HG02938 (cell line): ENCODE data around the gene RAB11B.
"Not testable (repeated sequence)": the region's sequence is repeated elsewhere in the genome, so short reads cannot be mapped to it uniquely, and the experiment has no call there.

Experiments used
- ATAC-seq: cut with Tn5 transposase; IDR thresholded peaks from one replicate; pipeline ENCODE4 v1.9.1; 2021; ENCODE audit warnings: mild to moderate bottlenecking, moderate library complexity; ENCODE audit not compliant: unreplicated experiment

RAB11B gene

DNA sequence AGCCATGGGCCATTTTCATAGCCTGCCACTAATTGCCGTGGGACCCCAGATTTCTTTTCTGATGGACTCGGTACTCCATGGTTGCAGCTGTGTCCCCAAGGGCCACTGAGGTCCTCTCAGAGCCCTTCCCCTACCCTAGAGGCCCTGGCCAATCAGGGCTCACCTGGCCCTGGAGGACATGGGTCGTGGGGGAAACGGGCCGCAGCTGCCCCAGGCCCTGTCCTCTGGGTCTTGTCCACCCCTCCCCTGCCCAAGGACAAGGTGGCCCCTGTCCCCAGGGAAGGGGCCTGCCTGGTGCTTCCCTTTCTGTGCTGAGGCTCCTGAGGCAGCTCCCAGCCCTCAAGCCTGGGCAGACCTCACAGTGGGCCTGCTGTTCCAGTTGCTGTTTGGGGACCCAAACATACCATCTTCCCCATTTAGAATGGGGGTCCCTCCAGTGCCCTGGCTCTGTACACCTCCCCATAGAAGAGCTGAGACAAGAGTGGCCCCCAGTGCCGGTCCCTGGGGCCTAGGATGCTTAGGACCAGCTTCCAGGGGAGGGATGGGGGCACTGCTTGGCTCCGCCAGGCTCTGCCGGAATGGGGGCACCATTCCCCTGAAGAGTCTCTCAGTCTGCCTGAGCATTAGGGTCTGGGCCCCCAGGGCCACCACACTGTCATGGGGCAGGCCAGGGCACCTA lies 3.2 kb downstream of the RAB11B start:
- ATAC-seq, result no peak

DNA sequence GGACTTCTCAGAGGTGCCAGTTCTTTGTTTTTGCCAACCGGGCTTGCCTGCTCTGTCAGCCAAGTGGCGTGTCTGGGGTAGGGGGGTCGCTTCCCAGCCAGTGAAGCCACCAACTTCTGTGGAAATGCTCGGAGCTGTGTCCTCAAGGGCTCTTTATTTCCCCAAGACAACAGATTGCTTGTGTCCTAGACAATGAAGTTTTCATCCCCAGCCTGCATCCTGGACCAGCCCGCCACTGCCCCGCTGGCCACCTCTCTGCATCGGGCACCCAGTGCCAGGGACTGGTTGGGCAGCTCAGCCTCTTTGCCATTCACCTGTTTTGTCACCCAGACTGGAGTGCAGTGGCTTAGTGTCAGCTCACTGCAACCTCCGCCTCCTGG lies 3.7 kb downstream of the RAB11B start:
- no peak for ATAC-seq

DNA sequence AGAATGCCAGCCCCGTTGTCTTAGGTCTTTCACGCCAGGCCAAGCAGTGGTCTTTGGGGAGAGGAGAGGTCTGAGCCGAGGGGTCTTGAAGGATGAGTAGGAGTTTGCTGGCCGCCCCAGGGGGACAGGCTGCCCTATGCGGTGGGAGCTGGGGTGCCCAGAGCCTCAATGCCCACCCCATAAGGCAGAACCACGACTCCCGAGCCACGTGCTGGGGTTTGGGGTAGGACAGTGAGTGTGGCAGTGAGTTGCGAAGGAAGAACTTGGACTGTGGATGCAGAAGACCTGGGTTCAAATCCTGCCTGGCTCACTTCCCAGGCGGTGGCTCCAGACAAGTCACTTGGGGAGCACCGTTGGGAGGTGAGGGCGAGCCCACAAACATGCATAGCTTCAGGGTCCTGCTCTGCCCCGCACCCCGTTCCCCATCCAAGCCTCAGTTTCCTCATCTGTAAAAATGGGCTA lies 5.5 kb downstream of the RAB11B start:
- no peak for ATAC-seq

DNA sequence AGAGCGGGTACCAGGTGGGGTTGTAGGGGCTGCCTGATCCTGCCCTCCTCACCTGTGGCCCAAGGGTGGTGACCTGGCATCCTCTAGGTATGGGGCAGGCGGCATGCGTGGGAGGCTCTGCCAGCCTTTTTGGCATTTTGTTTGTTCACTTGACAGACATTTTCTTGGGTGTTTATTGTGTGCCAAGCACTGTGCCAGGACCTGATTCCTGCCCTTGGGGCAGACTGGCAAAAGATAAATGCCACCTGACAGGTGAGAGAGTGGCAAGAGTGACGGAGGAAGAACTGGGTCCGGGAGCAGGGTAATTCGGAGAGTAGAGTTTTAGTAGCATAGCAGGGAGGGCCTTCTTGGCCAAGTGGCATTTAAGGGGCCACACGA lies 6.0 kb downstream of the RAB11B start:
- no peak for ATAC-seq

DNA sequence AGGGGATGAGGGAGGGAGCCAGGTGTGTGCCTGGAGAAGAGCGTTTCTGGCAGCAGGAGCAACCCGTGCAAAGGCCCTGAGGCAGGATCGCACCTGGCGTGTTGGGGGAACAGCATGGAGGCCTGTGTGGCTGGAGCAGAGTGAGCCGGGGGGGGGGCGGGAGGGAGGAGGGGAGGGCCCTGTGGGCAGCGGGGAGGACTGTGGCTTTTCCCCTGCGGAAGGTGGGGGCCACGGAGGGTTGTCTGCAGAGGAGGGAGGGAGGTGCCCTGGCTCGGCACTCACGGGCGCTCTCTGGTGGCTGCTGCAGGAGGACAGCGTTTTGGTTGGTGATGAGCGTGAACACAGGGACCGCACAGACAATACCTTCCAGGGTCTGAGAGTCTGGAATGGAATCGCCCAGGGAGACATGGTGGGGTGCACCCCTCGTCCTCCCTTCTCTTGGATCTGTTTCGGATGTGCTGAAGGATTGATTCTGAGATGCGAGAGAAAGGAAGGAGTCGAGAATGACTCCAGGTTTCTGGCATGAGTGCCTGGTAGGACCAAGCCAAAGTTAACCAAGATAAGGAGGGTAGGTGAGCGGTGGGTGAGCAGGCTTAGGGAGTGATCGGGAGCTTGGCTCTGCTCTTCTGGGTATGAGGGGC lies 6.5 kb downstream of the RAB11B start:
- no peak for ATAC-seq

DNA sequence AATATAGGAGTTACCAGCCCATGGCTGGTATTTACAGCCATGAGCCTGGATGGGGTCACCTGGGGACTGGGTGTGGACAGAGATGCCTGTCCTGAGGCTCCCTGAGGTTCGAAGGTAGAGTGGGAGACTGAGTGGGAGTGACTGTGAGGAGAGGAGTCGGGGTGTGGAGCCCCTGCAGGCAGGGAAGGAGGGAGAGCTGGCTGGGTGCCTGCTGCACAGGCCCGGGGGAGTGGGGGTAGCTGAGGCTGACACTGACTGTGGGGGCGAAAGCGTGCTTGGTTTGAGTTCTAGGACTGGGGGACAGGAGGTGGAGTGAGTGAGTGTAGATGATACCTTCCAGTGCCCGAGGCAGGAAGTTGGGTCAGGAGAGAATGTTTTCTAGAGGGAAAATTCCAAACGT lies 7.1 kb downstream of the RAB11B start:
- no peak for ATAC-seq

DNA sequence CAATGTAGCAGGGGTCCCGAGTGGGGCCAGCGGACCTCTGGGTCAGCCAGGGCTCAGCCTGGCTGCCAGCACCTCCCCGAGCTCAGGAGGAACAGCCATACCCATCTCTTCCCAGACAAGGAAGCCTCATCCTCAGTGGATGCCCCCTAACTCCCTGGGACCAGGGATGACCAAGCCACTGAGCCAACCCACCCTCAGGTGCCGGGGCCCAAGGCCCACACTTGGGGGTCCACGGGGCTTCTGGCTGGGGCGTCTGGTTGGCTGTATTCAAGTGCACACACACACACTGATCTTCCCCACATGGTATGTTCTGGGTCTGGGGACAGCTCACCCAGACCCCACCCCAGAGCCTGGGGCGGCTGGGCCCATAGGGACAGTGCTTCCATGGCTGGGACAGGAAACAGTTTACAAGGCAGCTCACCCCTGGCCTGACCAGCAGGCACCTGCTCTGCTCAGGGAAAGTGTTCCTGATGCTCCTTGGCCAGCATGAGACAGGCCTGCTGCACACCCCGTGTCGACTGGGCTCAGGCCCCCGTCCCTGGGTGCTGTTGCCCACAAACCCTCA lies 7.7 kb downstream of the RAB11B start:
- no peak for ATAC-seq

DNA sequence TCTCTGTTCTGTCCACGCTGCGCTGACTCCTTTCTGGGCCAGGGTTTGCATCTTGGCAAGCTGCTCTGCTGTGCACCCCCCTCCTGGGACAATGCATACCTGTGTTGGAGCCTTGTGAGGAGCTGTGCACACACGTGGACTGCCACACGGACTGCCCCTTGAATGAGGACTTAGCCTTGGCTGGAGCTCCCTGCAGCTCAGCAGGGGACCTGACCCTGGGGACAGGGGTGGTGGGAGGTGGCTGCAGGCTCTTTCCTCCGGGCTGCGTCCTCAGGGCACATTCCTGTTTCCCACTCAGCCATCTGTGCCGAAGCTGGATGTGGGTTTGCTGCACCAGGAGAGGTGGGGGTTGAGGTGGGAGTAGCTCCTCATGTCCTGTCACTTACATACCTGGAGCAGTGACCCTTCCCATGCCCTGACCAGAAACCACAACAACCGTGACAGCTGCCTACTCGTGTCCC lies 8.2 kb downstream of the RAB11B start:
- ATAC-seq, result no peak

DNA sequence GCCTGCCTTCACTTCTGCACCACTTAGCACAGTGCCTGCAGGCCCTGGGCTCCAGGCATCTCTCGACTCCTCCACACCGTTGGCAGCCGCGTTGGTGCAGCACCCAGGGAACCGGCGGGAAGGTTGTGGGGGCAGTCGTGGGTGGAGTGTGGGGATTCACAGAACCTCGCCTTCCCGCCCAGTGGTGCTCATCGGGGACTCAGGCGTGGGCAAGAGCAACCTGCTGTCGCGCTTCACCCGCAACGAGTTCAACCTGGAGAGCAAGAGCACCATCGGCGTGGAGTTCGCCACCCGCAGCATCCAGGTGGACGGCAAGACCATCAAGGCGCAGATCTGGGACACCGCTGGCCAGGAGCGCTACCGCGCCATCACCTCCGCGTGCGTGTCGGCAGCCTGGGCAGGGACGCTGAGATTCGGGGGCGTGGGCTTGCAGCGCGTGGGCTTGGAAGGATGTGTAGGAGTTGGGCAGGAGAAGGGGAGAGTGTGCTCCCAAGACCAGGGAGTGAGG lies 9.6 kb downstream of the RAB11B start:
- ATAC-seq, result no peak

DNA sequence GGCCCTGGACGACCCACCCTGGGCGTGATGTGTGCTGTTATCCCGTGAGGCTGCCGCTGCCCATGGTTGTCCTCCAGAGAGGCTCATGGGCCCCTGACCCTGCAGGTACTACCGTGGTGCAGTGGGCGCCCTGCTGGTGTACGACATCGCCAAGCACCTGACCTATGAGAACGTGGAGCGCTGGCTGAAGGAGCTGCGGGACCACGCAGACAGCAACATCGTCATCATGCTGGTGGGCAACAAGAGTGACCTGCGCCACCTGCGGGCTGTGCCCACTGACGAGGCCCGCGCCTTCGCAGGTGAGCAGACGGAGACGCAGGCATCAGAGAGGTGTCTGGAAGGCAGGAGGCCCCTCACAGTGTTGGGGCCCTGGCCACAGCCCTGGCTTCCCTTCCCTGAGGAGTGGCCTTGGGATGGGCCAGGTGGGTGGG lies 11.8 kb downstream of the RAB11B start:
- no peak for ATAC-seq

DNA sequence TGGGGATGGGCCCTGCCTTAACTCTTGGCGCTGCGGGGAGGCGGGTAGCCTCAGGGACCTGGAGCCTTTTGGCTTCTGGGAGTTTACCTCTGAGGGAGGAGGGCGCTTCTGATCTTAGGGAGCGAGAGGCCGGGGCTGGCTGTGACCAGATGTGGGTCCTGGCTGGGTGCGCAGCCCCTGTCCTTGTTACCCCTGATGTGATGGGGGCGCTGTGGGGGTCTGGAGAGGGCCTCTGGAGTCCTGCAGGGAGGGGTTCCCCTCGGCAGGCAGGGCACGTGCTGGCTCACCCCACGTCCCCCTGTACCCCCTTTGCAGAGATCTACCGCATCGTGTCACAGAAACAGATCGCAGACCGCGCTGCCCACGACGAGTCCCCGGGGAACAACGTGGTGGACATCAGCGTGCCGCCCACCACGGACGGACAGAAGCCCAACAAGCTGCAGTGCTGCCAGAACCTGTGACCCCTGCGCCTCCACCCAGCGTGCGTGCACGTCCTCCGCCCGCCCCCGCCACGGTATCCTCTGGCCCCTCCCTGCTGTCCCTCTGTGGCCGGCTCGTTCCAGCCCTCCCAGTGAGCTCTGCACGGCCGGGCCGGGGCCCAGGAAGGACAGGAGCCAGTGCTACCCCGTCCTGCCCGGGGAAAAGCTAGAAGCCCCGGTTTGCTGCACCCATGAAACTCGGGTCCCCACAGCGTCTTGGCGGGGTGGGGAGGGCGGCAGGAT lies 13.1 kb downstream of the RAB11B start:
- no peak for ATAC-seq

DNA sequence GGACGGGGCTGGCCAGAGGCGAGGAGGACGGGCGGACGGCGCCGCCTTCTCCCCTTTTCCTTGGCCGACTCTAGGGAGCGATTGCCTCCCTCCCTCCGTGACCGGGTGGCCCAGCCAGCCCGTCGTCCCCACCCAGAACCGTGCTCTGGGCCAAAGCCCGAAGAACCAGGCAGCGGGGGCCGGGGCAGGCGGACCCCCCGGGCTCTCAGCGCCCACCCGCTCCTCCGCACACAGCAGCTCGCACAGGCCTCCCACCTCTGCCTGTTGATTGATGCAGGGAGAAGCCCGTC lies 13.6 kb downstream of the RAB11B start:
- ATAC-seq, result no peak

DNA sequence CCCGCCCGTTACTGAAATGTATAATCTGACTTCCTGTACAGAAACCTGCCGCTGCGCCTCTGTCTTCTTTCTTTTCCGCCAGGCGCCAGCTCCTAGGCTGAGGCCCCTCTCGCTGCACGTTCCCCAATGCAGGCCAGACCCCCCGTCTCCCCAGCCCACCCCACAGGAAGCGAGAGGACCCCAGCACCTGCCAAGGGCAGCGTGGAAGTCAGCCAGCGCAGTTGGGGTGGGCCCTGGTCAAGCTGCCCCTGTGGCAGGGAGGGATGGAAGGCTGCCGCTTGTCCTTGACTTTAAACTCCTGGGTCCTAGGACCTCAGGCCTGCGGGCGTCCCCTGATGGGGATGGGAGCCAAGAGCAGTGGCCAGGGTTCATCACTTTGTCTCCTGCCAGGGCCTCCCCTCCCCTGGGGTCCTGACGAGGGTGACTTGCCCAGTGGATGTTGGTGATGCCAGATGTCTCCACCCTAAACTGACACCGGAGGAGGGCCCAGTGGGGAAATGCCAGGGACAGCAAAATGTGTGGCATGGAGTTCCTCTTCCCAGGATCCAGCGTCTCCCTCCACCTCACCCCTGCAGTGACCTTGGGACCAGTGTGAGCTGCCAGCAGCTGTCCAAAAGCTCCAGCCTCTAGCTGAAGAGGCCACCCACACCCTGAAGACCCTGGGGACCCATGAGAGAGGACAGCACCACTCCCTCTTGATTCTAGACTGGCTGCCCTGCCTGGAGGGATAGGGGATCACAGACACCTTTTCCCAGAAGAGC lies 14.4 kb downstream of the RAB11B start:
- ATAC-seq, result no peak

DNA sequence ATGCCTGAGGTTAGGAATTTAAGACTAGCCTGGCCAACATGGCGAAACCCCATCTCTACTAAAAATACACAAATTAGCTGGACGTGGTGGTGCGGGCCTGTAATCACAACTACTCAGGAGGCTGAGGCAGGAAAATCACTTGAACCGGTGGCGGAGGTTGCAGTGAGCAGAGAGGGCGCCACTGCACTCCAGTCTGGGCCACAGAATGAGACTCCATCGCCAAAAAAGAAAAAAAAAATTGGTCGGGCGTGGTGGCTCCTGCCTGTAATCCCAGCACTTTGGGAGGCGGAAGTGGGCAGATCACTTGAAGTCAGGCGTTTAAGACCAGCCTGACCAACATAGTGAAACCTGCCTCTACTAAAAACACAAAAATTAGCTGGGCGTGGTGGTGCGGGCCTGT lies 20.6 kb downstream of the RAB11B start:
- ATAC-seq, result not testable (repeated sequence)

DNA sequence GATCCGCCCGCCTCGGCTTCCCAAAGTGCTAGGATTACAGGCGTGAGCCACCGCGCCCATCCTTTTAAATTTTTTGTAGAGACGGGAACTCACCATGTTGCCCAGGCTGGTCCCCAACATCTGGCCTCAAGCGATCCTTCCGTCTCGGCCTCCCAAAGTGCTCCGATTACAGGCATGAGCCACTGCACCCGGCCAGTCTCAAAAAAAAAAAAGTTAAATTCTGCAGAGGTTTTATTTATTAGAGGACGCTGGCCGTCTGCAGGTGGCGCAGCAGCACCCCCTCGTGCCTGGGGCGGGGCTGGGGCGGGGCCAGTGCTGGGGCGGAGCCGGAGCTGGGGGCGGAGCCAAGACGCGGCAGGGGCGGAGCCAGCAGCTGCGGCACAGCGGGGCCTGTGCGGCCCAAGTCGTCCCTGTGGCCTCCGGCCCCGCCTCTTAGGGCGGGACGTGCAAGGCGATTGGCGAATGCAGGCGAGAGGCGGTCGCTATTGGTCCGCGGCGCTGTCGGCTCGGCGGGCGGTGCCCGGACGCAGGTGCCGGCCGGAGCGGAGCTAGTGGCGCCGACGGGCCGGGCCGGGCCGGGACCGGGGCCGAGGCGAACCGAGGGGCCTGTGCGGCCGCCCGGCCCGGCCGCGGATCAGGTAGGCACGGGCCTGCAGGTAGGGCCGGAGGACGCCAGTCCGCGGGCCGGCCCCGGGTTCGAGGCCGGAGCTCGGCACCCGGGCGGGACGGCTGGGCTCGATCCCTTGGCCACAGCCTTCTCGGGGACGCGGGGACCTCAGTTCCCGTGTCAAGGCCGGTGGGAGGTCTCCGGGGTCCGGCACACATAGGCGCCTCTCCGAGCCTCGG lies 22.8 kb downstream of the RAB11B start, which contains the start of gene MARCHF2:
Gene MARCHF2, plus strand, starts transcription at position 523 of the 846 bp plus-strand sequence. CDS start 8,536 bp downstream, outside the sequence.
- ATAC-seq, result peak; percentile 99

DNA sequence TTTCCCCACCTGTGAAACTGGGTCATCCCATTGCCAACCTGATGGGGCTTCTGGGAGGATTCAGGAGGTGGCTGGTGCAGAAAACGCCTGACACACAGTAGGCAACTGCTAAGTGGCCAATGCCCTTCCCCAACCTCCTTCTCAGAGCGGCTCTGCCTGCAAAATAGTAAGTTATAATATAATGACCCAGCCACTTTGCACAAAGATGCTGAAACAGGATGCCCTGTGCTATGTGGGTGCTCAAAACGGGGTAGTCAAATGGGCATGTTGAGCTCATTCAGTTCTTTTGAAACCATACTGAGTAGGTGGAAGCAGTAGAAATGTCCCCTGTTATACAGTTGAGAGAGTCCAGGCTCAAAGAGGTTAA lies 23.5 kb downstream of the RAB11B start:
- no peak for ATAC-seq

DNA sequence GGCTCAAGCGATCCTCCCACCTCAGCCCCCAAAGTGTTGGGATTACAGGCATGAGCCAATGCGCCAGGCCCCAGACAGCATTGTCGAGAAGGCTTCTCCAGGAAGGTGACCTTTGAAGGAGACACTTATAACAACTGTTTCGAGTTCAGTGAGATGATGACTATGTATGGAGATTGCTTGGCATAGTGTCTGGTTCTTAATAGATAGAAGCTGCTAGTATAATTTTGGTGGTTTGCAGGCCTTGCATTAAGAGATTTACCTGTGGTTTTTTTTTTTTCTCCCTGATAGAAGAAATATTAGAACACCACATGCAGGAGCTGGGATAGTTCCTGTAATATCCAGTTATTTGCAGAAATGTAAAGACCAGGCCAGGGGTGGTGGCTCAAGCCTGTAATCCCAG lies 26.6 kb downstream of the RAB11B start:
- ATAC-seq, result no peak

DNA sequence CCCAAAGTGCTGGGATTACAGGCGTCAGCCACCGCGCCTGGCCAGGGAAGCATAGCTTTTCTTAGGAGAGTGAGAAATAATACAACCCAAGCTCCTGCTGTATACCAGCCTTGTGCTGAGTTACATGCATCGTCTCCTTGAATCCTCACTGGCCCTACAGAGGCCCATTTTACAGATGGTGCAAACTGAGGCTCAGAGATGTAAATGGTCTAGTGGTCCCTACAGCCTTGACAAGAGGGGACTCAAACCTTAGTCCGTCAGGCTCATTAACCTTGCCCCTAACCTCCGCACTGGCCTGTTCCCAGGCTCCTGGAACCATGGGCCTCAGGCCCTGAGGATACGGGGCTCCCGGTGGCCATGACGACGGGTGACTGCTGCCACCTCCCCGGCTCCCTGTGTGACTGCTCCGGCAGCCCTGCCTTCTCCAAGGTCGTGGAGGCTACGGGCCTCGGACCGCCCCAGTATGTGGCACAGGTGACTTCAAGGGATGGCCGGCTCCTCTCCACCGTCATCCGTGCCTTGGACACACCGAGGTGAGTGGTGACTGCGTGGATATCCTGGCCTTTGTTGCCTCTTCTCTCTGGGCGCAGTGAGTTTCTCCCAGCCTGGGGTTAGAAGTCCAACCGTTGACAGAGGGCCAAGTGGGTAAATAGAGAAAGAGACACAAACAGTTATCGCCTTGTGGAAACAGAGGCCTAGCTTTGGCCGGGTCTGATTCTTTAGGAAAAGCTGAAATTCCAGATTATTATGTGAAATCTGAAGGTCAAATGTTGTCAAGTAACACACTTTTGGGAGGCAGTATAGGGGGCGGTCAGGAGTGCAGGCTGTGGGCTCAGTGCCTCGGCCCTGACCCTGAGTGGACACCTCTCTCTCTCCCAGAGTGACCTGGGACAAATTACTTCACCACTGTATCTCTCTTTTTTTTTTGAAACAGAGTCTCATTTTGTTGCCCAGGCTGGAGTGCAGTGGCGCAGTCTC lies 31.6 kb downstream of the RAB11B start:
- no peak for ATAC-seq

DNA sequence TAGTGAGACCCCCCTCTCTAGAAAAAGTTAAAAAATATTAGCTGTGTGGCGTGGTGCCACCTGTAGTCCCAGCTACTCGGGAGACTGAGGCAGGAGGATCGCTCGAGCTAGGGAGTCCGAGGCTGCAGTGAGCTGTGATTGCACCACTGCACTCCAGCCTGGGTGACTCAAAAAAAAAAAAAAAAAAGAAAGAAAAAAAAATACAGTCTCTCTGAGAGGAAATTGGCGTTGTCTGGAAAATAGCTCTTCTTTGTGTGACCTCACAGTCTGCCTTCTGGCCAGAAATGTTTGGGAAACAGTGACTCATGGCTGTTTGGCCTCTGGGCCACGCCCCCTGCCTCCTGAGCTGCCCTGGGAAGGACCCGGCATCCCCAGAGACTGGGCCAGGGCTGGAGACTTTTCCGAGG lies 33.7 kb downstream of the RAB11B start:
- no peak for ATAC-seq
